ENCODE results near the gene TP73.

DNA sequence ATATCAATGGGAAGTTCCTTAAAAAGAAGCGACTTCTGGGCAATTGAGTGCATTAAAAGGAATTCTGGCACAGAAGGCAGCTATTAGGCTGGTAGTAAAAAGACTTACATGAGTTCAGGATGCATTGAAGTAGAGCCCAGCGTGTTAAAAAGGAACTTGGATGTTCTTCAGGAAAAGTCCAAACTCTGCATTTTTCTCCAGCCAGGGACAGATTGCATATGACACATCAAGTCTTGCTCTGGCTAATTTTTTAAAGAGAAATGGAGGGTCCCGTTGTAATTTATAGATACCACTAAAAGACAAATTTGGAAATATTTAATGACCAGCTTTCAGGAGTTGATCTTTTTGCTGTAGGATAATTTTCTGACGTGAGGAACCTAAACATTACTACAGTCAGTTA lies 26.3 kb upstream of the TP73 start:
- TF ChIP-seq, protein P1, sequence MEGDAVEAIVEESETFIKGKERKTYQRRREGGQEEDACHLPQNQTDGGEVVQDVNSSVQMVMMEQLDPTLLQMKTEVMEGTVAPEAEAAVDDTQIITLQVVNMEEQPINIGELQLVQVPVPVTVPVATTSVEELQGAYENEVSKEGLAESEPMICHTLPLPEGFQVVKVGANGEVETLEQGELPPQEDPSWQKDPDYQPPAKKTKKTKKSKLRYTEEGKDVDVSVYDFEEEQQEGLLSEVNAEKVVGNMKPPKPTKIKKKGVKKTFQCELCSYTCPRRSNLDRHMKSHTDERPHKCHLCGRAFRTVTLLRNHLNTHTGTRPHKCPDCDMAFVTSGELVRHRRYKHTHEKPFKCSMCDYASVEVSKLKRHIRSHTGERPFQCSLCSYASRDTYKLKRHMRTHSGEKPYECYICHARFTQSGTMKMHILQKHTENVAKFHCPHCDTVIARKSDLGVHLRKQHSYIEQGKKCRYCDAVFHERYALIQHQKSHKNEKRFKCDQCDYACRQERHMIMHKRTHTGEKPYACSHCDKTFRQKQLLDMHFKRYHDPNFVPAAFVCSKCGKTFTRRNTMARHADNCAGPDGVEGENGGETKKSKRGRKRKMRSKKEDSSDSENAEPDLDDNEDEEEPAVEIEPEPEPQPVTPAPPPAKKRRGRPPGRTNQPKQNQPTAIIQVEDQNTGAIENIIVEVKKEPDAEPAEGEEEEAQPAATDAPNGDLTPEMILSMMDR (IDR thresholded peaks at IDR 0.05), result no peak
- TF ChIP-seq POLR2A (IDR thresholded peaks at IDR 0.05), result no peak

Data from right lobe of liver (tissue), 4 donors.